ENCODE data around the gene STPG2. TPM values are rescaled to one million over a fixed set of nuclear protein-coding genes. Genes with fewer than 3 reads are reported as not detected.

The STPG2 gene
- total and polyA plus RNA-seq, 2 donors (not counting 3 experiments of a cell fraction or from before 2014, with no cell fraction given): not detected

DNA sequence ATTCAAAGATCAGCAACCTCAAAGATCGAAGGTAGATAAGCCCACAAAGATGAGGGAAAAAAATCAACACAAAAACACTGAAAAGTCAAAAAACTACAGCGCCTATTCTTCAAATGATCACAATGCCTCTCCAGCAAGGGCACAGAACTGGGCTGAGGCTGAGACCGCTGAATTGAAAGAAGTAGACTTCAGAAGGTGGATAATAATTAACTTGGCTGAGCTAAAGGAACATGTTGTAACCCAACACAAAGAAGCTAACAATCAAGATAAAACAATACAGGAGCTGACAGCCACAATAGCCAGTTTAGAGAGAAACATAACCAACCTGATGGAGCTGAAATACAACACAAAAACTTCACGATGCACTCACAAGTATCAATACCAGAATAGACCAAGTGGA, 231.1 kb downstream of the STPG2 start:
- CTCF ChIA-PET: no interaction called here
- no TSS peak for BruUV-seq (replicated peaks)
- dilution Hi-C loops (cut with MboI; ENCODE audit: extremely low pct_ligation_motif_present, low sequenced_read_pairs): no loop called here

More for the DNA sequence above, 231.1 kb downstream of the STPG2 start:
- Histone ChIP-seq H4K20me1 (replicated peaks; ENCODE audit: control insufficient read depth, extremely low read depth, insufficient read depth, low read length) (no peaks in the 10 kb centered on the region), H3K36me3 (ENCODE audit: control insufficient read depth in 2 of 2, extremely low read depth in 1 of 2, insufficient read depth in 2 of 2, low read length in 2 of 2) (no peaks in the 10 kb centered on the region), H3K9me1 (replicated peaks; ENCODE audit: control insufficient read depth, extremely low read depth, insufficient read depth, low read length) (no peaks in the 10 kb centered on the region), H3K4me3 (replicated peaks in 1 of 3; ENCODE audit: insufficient read depth in 1 of 3, low read depth in 1 of 3, low read length in 3 of 3) (no peak overlapping the region), H3K9me3 (replicated peaks; ENCODE audit: control insufficient read depth, insufficient read depth, low read length) (no peaks in the 10 kb centered on the region), H3K27me3 (ENCODE audit: control insufficient read depth in 2 of 2, insufficient read depth in 2 of 2, low read length in 2 of 2) (no peaks in the 10 kb centered on the region), H3K4me1 (ENCODE audit: control insufficient read depth, extremely low read depth, insufficient read depth, low read length) (no peaks in the 10 kb centered on the region), H3K79me2 (ENCODE audit: control insufficient read depth, insufficient read depth, low read length) (no peaks in the 10 kb centered on the region), H3K4me2 (ENCODE audit: insufficient read depth, low read length) (no peak overlapping the region), H2AFZ (ENCODE audit: low read depth, low read length) (no peak overlapping the region), H3K27ac (ENCODE audit: insufficient read depth, low read depth, low read length) (no peak overlapping the region), H3K9ac (replicated peaks; ENCODE audit: extremely low read depth, insufficient read depth, low read length) (no peak overlapping the region)
- FAIRE-seq (no peak), DNase-seq (ENCODE audit: low read depth, low spot score) (no peak)
- TF ChIP-seq FOS (IDR thresholded peaks at IDR 0.05; ENCODE audit: borderline replicate concordance, insufficient read depth, low read length) (no peak), JUN (IDR thresholded peaks at IDR 0.05; ENCODE audit: borderline replicate concordance, insufficient read depth, insufficient read length, low read depth) (no peak), GATA2 (IDR thresholded peaks at IDR 0.05; ENCODE audit: insufficient read depth, insufficient read length, low read depth, low read length) (no peak), EZH2 (IDR thresholded peaks at IDR 0.05; ENCODE audit: borderline replicate concordance, low read depth, low read length, severe bottlenecking) (no peak), MYC (IDR thresholded peaks at IDR 0.05; ENCODE audit: low read depth, low read length) (no peak), POLR2A (IDR thresholded peaks at IDR 0.05; ENCODE audit: low read depth, low read length) (no peak), POLR2AphosphoS5 (IDR thresholded peaks at IDR 0.05; ENCODE audit: insufficient read depth, low read depth, low read length) (no peak)
- TF ChIP-seq, protein P1, sequence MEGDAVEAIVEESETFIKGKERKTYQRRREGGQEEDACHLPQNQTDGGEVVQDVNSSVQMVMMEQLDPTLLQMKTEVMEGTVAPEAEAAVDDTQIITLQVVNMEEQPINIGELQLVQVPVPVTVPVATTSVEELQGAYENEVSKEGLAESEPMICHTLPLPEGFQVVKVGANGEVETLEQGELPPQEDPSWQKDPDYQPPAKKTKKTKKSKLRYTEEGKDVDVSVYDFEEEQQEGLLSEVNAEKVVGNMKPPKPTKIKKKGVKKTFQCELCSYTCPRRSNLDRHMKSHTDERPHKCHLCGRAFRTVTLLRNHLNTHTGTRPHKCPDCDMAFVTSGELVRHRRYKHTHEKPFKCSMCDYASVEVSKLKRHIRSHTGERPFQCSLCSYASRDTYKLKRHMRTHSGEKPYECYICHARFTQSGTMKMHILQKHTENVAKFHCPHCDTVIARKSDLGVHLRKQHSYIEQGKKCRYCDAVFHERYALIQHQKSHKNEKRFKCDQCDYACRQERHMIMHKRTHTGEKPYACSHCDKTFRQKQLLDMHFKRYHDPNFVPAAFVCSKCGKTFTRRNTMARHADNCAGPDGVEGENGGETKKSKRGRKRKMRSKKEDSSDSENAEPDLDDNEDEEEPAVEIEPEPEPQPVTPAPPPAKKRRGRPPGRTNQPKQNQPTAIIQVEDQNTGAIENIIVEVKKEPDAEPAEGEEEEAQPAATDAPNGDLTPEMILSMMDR (IDR thresholded peaks at IDR 0.05; ENCODE audit: extremely low read depth in 1 of 2, insufficient read depth in 1 of 2, low read depth in 1 of 2, low read length in 2 of 2): no peak
- TF ChIP-seq, protein P2, sequence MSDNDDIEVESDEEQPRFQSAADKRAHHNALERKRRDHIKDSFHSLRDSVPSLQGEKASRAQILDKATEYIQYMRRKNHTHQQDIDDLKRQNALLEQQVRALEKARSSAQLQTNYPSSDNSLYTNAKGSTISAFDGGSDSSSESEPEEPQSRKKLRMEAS (IDR thresholded peaks at IDR 0.05; ENCODE audit: insufficient read depth, insufficient read length): no peak
- POLR2A ChIA-PET: no interaction called here
- intact Hi-C loops (cut with micrococcal nuclease): no loop called here

All from endothelial cell of umbilical vein (primary cell).